Subcutaneous abdominal adipose tissue (tissue), 5 donors: Measurements from ENCODE around the gene ATP11C.

ENCODE experiments used
- H3K27ac ChIP-seq: one replicate; pipeline ENCODE4 v1.7.0; 2013; ENCODE audit warnings: low read depth, mild to moderate bottlenecking, inconsistent platforms, low read length, moderate library complexity
- H3K27me3 ChIP-seq, 5 donors: one replicate each; pipeline ENCODE4 v1.7.0; 2013; ENCODE audit warnings: low read length in 5 of 5, inconsistent platforms in 1 of 5; ENCODE audit not compliant: control insufficient read depth in 5 of 5, insufficient read depth in 4 of 5
- H3K36me3 ChIP-seq, 5 donors: one replicate each; pipeline ENCODE4 v1.7.0; 2013; ENCODE audit warnings: low read length in 5 of 5; ENCODE audit not compliant: control insufficient read depth in 5 of 5, insufficient read depth in 5 of 5
- H3K4me1 ChIP-seq, 5 donors: one replicate each; pipeline ENCODE4 v1.7.0; 2013; ENCODE audit warnings: low read length in 5 of 5, mild to moderate bottlenecking in 3 of 5, moderate library complexity in 1 of 5; ENCODE audit not compliant: control insufficient read depth in 5 of 5, insufficient read depth in 5 of 5
- H3K4me3 ChIP-seq, 5 donors: one replicate each; pipeline ENCODE4 v1.7.0; 2013; ENCODE audit warnings: low read length in 5 of 5, low read depth in 1 of 5
- H3K9ac ChIP-seq, 5 donors: one replicate each; pipeline ENCODE4 v1.7.0; 2013; ENCODE audit warnings: low read length in 5 of 5, mild to moderate bottlenecking in 4 of 5, moderate library complexity in 3 of 5
- H3K9me3 ChIP-seq, 5 donors: one replicate each; pipeline ENCODE4 v1.7.0; 2013; ENCODE audit warnings: low read length in 5 of 5; ENCODE audit not compliant: control insufficient read depth in 5 of 5
- donor health status: healthy.
- donor health status: healthy.
- donor health status: healthy.
- donor health status: healthy.
- donor health status: healthy.

ATP11C gene

GRCh38 chrX:139826065-139827044 is 106.5 kb downstream of the ATP11C start:
- no peak overlapping the region for H3K4me3 ChIP-seq
- H3K36me3 ChIP-seq = no peaks in the 10 kb centered on the region
- no peaks in the 10 kb centered on the region for H3K9me3 ChIP-seq
- H3K4me1 ChIP-seq = peaks cover 0 to 36% (median 23%) of the 10 kb centered on the region in 5 donors
- peaks cover 0 to 3% (median 0%) of the 10 kb centered on the region in 5 donors for H3K27me3 ChIP-seq
- no peak overlapping the region for H3K27ac ChIP-seq
- H3K9ac ChIP-seq = no peak overlapping the region

GRCh38 chrX:139825618-139826017 is 107.2 kb downstream of the ATP11C start:
- Histone ChIP-seq H3K36me3 (no peaks in the 10 kb centered on the region), H3K9ac (no peak overlapping the region), H3K27ac (no peak overlapping the region), H3K4me1 (peaks cover 0 to 30% (median 18%) of the 10 kb centered on the region in 5 donors), H3K4me3 (no peak overlapping the region), H3K9me3 (no peaks in the 10 kb centered on the region), H3K27me3 (peaks cover 0 to 3% (median 0%) of the 10 kb centered on the region in 5 donors)

- peaks cover 0 to 24% (median 17%) of the 10 kb centered on the region in 5 donors for H3K4me1 ChIP-seq
- no peaks in the 10 kb centered on the region for H3K36me3 ChIP-seq
- peaks cover 0 to 3% (median 0%) of the 10 kb centered on the region in 5 donors for H3K27me3 ChIP-seq
- no peak overlapping the region for H3K9ac ChIP-seq
- H3K4me3 ChIP-seq = no peak overlapping the region
- no peak overlapping the region for H3K27ac ChIP-seq
- no peaks in the 10 kb centered on the region for H3K9me3 ChIP-seq
Observed at GRCh38 chrX:139823806-139824205, 109.0 kb downstream of the ATP11C start.

- H3K27me3 ChIP-seq = no peaks in the 10 kb centered on the region
- peaks cover 0 to 7% (median 0%) of the 10 kb centered on the region in 5 donors for H3K4me1 ChIP-seq
- no peak overlapping the region for H3K4me3 ChIP-seq
- peaks cover 0 to 8% (median 0%) of the 10 kb centered on the region in 5 donors for H3K36me3 ChIP-seq
- H3K9ac ChIP-seq = no peak overlapping the region
- H3K9me3 ChIP-seq = no peaks in the 10 kb centered on the region
- no peak overlapping the region for H3K27ac ChIP-seq
Observed at GRCh38 chrX:139820358-139820984, 112.4 kb downstream of the ATP11C start.

- no peak overlapping the region for H3K9ac ChIP-seq
- H3K27ac ChIP-seq = no peak overlapping the region
- H3K27me3 ChIP-seq = no peaks in the 10 kb centered on the region
- H3K4me3 ChIP-seq = no peak overlapping the region
- H3K9me3 ChIP-seq = no peaks in the 10 kb centered on the region
- peaks cover 0 to 19% (median 0%) of the 10 kb centered on the region in 5 donors for H3K36me3 ChIP-seq
- H3K4me1 ChIP-seq = no peaks in the 10 kb centered on the region
Observed at GRCh38 chrX:139816204-139816603, 116.6 kb downstream of the ATP11C start.

- peaks cover 0 to 19% (median 0%) of the 10 kb centered on the region in 5 donors for H3K36me3 ChIP-seq
- H3K27me3 ChIP-seq = no peaks in the 10 kb centered on the region
- no peaks in the 10 kb centered on the region for H3K9me3 ChIP-seq
- H3K9ac ChIP-seq = no peak overlapping the region
- H3K27ac ChIP-seq = no peak overlapping the region
- H3K4me1 ChIP-seq = no peaks in the 10 kb centered on the region
- H3K4me3 ChIP-seq = no peak overlapping the region
Observed at GRCh38 chrX:139815771-139816170, 117.1 kb downstream of the ATP11C start.

- H3K4me3 ChIP-seq = no peak overlapping the region
- H3K27ac ChIP-seq = no peak overlapping the region
- no peaks in the 10 kb centered on the region for H3K4me1 ChIP-seq
- H3K9ac ChIP-seq = no peak overlapping the region
- no peaks in the 10 kb centered on the region for H3K27me3 ChIP-seq
- H3K36me3 ChIP-seq = peaks cover 0 to 11% (median 0%) of the 10 kb centered on the region in 5 donors
- no peaks in the 10 kb centered on the region for H3K9me3 ChIP-seq
Observed at GRCh38 chrX:139811942-139812629, 120.8 kb downstream of the ATP11C start.

GRCh38 chrX:139804482-139804881 is 128.4 kb downstream of the ATP11C start:
- H3K36me3 ChIP-seq = peaks cover 0 to 12% (median 6%) of the 10 kb centered on the region in 5 donors
- H3K9me3 ChIP-seq = no peaks in the 10 kb centered on the region
- H3K27ac ChIP-seq = no peak overlapping the region
- no peaks in the 10 kb centered on the region for H3K4me1 ChIP-seq
- H3K27me3 ChIP-seq = no peaks in the 10 kb centered on the region
- no peak overlapping the region for H3K9ac ChIP-seq
- H3K4me3 ChIP-seq = no peak overlapping the region

GRCh38 chrX:139803224-139803623 is 129.6 kb downstream of the ATP11C start:
- no peaks in the 10 kb centered on the region for H3K27me3 ChIP-seq
- H3K27ac ChIP-seq = no peak overlapping the region
- H3K9ac ChIP-seq = no peak overlapping the region
- H3K4me3 ChIP-seq = no peak overlapping the region
- peaks cover 0 to 12% (median 6%) of the 10 kb centered on the region in 5 donors for H3K36me3 ChIP-seq
- no peaks in the 10 kb centered on the region for H3K9me3 ChIP-seq
- H3K4me1 ChIP-seq = no peaks in the 10 kb centered on the region
